ENCODE data around the gene IRF8. TPM values are rescaled to one million over a fixed set of nuclear protein-coding genes. Genes with fewer than 3 reads are reported as not detected.

The IRF8 gene
- total RNA-seq, 1 experiment from 2014 or later, result 0.28 TPM

GRCh38 chr16:85963753-85964285 lies 64.9 kb downstream of the IRF8 start:
- no peak overlapping the region for H3K18ac ChIP-seq (ENCODE audit: insufficient read length, low read depth, low read length)
- Mint-ChIP-seq H3K27me3 (ENCODE audit: low read depth) (peaks cover 26% of the 10 kb centered on the region), H3K4me3 (no peak overlapping the region), H3K9me3 (no peaks in the 10 kb centered on the region), H3K36me3 (ENCODE audit: insufficient read depth in 1 of 3, low read depth in 3 of 3) (no peaks in the 10 kb centered on the region), H3K4me1 (peaks cover 4 to 5% of the 10 kb centered on the region in 2 experiments), H3K27ac (no peak overlapping the region)
- no peak overlapping the region for H3T11ph ChIP-seq (ENCODE audit: low read length)
- no peak overlapping the region for H2AK5ac ChIP-seq (ENCODE audit: insufficient read length, low read length)
- H3K79me1 ChIP-seq (ENCODE audit: insufficient read depth, low read depth, low read length, poor library complexity, severe bottlenecking), result no peaks in the 10 kb centered on the region
- H3K4me1 ChIP-seq (ENCODE audit: insufficient read depth, low read length), result no peaks in the 10 kb centered on the region
- H3K27me3 ChIP-seq (ENCODE audit: insufficient read depth, low read length), result no peaks in the 10 kb centered on the region
- H2BK15ac ChIP-seq (ENCODE audit: low read depth, low read length), result no peak overlapping the region
- H3K27ac ChIP-seq (ENCODE audit: insufficient read length, low read depth, low read length), result no peak overlapping the region
- H3K9ac ChIP-seq (ENCODE audit: extremely low read depth, insufficient read length, low read length), result no peak overlapping the region
- WGBS (ENCODE audit: extremely low coverage, insufficient read length, low lambda C conversion rate), result no CpG with 5 or more reads among the region's 10 CpGs
- no peak overlapping the region for H2BK20ac ChIP-seq (ENCODE audit: low read depth, low read length, poor library complexity, severe bottlenecking)
- no peak overlapping the region for H4K91ac ChIP-seq (ENCODE audit: insufficient read length, low read depth, low read length)
- no peak overlapping the region for H2BK5ac ChIP-seq (ENCODE audit: insufficient read length, low read length)
- H3K23me2 ChIP-seq (ENCODE audit: insufficient read length, low read depth, low read length, poor library complexity, severe bottlenecking), result peaks cover 2% of the 10 kb centered on the region
- H2AFZ ChIP-seq (ENCODE audit: low read length), result no peak overlapping the region
- H4K20me1 ChIP-seq (ENCODE audit: control insufficient read depth, insufficient read depth, insufficient read length), result no peaks in the 10 kb centered on the region
- H3K56ac ChIP-seq (ENCODE audit: insufficient read length, low read depth, low read length), result no peak overlapping the region
- no peak overlapping the region for H4K8ac ChIP-seq (replicated peaks; ENCODE audit: insufficient read length, low read depth, low read length)
- H3K23ac ChIP-seq (ENCODE audit: insufficient read length, low read depth, low read length), result no peak overlapping the region
- no peak for DNase-seq
- no peak overlapping the region for H2BK12ac ChIP-seq (ENCODE audit: insufficient read length, low read depth, low read length)
- H2BK120ac ChIP-seq (ENCODE audit: low read depth, low read length, poor library complexity, severe bottlenecking), result no peak overlapping the region
- no peaks in the 10 kb centered on the region for H3K79me2 ChIP-seq (ENCODE audit: insufficient read depth, low read length)
- TF ChIP-seq, protein P1, sequence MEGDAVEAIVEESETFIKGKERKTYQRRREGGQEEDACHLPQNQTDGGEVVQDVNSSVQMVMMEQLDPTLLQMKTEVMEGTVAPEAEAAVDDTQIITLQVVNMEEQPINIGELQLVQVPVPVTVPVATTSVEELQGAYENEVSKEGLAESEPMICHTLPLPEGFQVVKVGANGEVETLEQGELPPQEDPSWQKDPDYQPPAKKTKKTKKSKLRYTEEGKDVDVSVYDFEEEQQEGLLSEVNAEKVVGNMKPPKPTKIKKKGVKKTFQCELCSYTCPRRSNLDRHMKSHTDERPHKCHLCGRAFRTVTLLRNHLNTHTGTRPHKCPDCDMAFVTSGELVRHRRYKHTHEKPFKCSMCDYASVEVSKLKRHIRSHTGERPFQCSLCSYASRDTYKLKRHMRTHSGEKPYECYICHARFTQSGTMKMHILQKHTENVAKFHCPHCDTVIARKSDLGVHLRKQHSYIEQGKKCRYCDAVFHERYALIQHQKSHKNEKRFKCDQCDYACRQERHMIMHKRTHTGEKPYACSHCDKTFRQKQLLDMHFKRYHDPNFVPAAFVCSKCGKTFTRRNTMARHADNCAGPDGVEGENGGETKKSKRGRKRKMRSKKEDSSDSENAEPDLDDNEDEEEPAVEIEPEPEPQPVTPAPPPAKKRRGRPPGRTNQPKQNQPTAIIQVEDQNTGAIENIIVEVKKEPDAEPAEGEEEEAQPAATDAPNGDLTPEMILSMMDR (conservative IDR thresholded peaks at IDR 0.05), result no peak
- no peak overlapping the region for H3K4me2 ChIP-seq (ENCODE audit: insufficient read depth, insufficient read length, low read length)
- no peak overlapping the region for H3K14ac ChIP-seq (ENCODE audit: insufficient read depth, low read length)
- no peaks in the 10 kb centered on the region for H3K9me3 ChIP-seq (ENCODE audit: control insufficient read depth, low read depth, low read length)
- H3K4ac ChIP-seq (ENCODE audit: low read depth, low read length), result no peak overlapping the region
- H4K5ac ChIP-seq (ENCODE audit: insufficient read length, low read depth, low read length), result no peak overlapping the region

All from H9 (cell line).